ENCODE measurements around the gene LLGL2. TPM values are rescaled to one million over a fixed set of nuclear protein-coding genes. Genes with fewer than 3 reads are reported as not detected.

LLGL2 gene
- total RNA-seq, 1 donor from 2014 or later = 14.8 TPM

- peaks cover 12% of the 10 kb centered on the region for H3K4me1 Mint-ChIP-seq (ENCODE audit: low read depth, unreplicated experiment)
- H3K9me3 Mint-ChIP-seq (ENCODE audit: unreplicated experiment) = no peaks in the 10 kb centered on the region
- Histone ChIP-seq H3K27me3 (ENCODE audit: insufficient read depth, low read length) (no peaks in the 10 kb centered on the region), H3K4me1 (ENCODE audit: insufficient read depth, low read length) (peaks cover 3% of the 10 kb centered on the region), H3K9ac (ENCODE audit: low read length) (no peak overlapping the region), H2AFZ (ENCODE audit: low read depth, low read length) (no peak overlapping the region), H3K36me3 (ENCODE audit: insufficient read depth, low read length) (no peaks in the 10 kb centered on the region), H4K20me1 (ENCODE audit: insufficient read depth, low read length) (peaks cover 44% of the 10 kb centered on the region), H3K4me2 (ENCODE audit: low read length) (no peak overlapping the region), H3K79me2 (ENCODE audit: insufficient read depth, low read length) (peaks cover 15% of the 10 kb centered on the region), H3K4me3 (ENCODE audit: insufficient read depth, low read depth, low read length) (no peak overlapping the region), H3K9me3 (ENCODE audit: insufficient read depth, low read depth, low read length) (no peaks in the 10 kb centered on the region), H3K27ac (ENCODE audit: low read depth, low read length) (no peak overlapping the region)
- FAIRE-seq (no peak), DNase-seq (ENCODE audit: low read depth) (no peak)
- no peak overlapping the region for H3K27ac Mint-ChIP-seq (ENCODE audit: unreplicated experiment)
- H3K27me3 Mint-ChIP-seq (ENCODE audit: low read depth, unreplicated experiment) = no peaks in the 10 kb centered on the region
- H3K36me3 Mint-ChIP-seq (ENCODE audit: low read depth, unreplicated experiment) = peaks cover 7% of the 10 kb centered on the region
- TF ChIP-seq, protein P1, sequence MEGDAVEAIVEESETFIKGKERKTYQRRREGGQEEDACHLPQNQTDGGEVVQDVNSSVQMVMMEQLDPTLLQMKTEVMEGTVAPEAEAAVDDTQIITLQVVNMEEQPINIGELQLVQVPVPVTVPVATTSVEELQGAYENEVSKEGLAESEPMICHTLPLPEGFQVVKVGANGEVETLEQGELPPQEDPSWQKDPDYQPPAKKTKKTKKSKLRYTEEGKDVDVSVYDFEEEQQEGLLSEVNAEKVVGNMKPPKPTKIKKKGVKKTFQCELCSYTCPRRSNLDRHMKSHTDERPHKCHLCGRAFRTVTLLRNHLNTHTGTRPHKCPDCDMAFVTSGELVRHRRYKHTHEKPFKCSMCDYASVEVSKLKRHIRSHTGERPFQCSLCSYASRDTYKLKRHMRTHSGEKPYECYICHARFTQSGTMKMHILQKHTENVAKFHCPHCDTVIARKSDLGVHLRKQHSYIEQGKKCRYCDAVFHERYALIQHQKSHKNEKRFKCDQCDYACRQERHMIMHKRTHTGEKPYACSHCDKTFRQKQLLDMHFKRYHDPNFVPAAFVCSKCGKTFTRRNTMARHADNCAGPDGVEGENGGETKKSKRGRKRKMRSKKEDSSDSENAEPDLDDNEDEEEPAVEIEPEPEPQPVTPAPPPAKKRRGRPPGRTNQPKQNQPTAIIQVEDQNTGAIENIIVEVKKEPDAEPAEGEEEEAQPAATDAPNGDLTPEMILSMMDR (IDR thresholded peaks at IDR 0.05; ENCODE audit: insufficient read depth, low read depth, low read length) = no peak
- no peak for TF ChIP-seq EZH2 (IDR thresholded peaks at IDR 0.05; ENCODE audit: insufficient read depth, low read length)
- H3K4me3 Mint-ChIP-seq (ENCODE audit: unreplicated experiment) = no peak overlapping the region
Measured at GRCh38 chr17:75482098-75482942, 43.2 kb upstream of the LLGL2 start.

DNA sequence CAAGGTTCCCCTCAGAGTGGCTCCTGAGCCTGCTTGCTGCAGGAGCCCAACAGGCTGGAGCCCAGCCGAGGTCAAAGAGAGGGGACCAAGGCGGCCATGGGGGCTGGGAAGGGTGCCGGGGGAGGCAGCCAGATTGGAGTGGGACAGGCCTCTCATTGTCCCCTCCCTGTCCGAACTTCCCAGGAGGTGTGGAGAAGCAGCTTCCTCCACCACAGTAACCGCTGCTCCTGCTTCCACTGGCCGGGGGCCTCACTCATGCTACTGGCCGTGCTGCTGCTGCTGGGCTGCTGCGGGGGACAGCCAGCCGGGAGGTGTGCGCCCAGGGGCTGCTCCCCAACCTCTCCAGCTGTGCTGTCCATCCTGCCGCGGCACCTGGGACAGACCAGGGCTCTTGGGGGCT, 39.8 kb upstream of the LLGL2 start:
- Histone ChIP-seq H3K9me3 (ENCODE audit: insufficient read depth, low read depth, low read length) (no peaks in the 10 kb centered on the region), H2AFZ (ENCODE audit: low read depth, low read length) (no peak overlapping the region), H3K79me2 (ENCODE audit: insufficient read depth, low read length) (peaks cover 8% of the 10 kb centered on the region), H3K4me1 (ENCODE audit: insufficient read depth, low read length) (peaks cover 9% of the 10 kb centered on the region), H3K4me2 (ENCODE audit: low read length) (no peak overlapping the region), H3K9ac (ENCODE audit: low read length) (no peak overlapping the region), H3K27me3 (ENCODE audit: insufficient read depth, low read length) (no peaks in the 10 kb centered on the region), H4K20me1 (ENCODE audit: insufficient read depth, low read length) (peaks cover 37% of the 10 kb centered on the region), H3K27ac (ENCODE audit: low read depth, low read length) (no peak overlapping the region), H3K4me3 (ENCODE audit: insufficient read depth, low read depth, low read length) (no peak overlapping the region), H3K36me3 (ENCODE audit: insufficient read depth, low read length) (no peaks in the 10 kb centered on the region)
- FAIRE-seq = no peak
- H3K36me3 Mint-ChIP-seq (ENCODE audit: low read depth, unreplicated experiment) = peaks cover 11% of the 10 kb centered on the region
- no peak for DNase-seq (ENCODE audit: low read depth)
- peaks cover 2% of the 10 kb centered on the region for H3K9me3 Mint-ChIP-seq (ENCODE audit: unreplicated experiment)
- H3K27me3 Mint-ChIP-seq (ENCODE audit: low read depth, unreplicated experiment) = no peaks in the 10 kb centered on the region
- H3K27ac Mint-ChIP-seq (ENCODE audit: unreplicated experiment) = no peak overlapping the region
- no peak overlapping the region for H3K4me3 Mint-ChIP-seq (ENCODE audit: unreplicated experiment)
- no peak for TF ChIP-seq EZH2 (IDR thresholded peaks at IDR 0.05; ENCODE audit: insufficient read depth, low read length)
- peaks cover 8% of the 10 kb centered on the region for H3K4me1 Mint-ChIP-seq (ENCODE audit: low read depth, unreplicated experiment)

DNA sequence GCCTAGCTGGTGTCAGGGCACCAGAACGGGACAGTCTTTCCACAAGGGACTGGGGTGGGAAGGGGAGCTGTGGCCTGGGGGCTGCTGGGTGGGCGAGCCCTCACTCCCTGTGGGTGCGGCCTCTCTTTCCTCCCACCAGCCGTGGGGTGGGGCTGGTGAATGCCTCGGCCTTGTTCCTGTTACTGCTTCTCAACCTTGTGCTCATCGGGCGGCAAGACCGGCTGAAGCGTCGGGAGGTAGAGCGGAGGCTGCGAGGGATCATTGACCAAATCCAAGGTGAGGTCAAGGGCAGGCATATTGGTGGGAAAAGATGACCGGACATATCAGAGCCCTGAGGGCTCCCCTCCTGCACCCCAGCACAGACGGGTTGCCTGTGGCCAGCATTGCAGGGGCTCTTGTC, 39.3 kb upstream of the LLGL2 start:
- H4K20me1 ChIP-seq (ENCODE audit: insufficient read depth, low read length) = peaks cover 33% of the 10 kb centered on the region
- no peak overlapping the region for H2AFZ ChIP-seq (ENCODE audit: low read depth, low read length)
- H3K4me1 ChIP-seq (ENCODE audit: insufficient read depth, low read length) = peaks cover 9% of the 10 kb centered on the region
- no peaks in the 10 kb centered on the region for H3K36me3 ChIP-seq (ENCODE audit: insufficient read depth, low read length)
- Mint-ChIP-seq H3K27me3 (ENCODE audit: low read depth, unreplicated experiment) (no peaks in the 10 kb centered on the region), H3K36me3 (ENCODE audit: low read depth, unreplicated experiment) (peaks cover 11% of the 10 kb centered on the region), H3K4me1 (ENCODE audit: low read depth, unreplicated experiment) (peaks cover 8% of the 10 kb centered on the region), H3K27ac (ENCODE audit: unreplicated experiment) (peak overlapping the region; percentile 47), H3K4me3 (ENCODE audit: unreplicated experiment) (no peak overlapping the region), H3K9me3 (ENCODE audit: unreplicated experiment) (peaks cover 2% of the 10 kb centered on the region)
- H3K79me2 ChIP-seq (ENCODE audit: insufficient read depth, low read length) = peaks cover 5% of the 10 kb centered on the region
- FAIRE-seq (no peak), DNase-seq (ENCODE audit: low read depth) (no peak)
- no peaks in the 10 kb centered on the region for H3K9me3 ChIP-seq (ENCODE audit: insufficient read depth, low read depth, low read length)
- H3K9ac ChIP-seq (ENCODE audit: low read length) = no peak overlapping the region
- no peak overlapping the region for H3K4me3 ChIP-seq (ENCODE audit: insufficient read depth, low read depth, low read length)
- no peak for TF ChIP-seq EZH2 (IDR thresholded peaks at IDR 0.05; ENCODE audit: insufficient read depth, low read length)
- TF ChIP-seq, protein P1 (IDR thresholded peaks at IDR 0.05; ENCODE audit: insufficient read depth, low read depth, low read length) = no peak
- no peak overlapping the region for H3K4me2 ChIP-seq (ENCODE audit: low read length)
- H3K27me3 ChIP-seq (ENCODE audit: insufficient read depth, low read length) = no peaks in the 10 kb centered on the region
- no peak overlapping the region for H3K27ac ChIP-seq (ENCODE audit: low read depth, low read length)

Measured in astrocyte (in vitro differentiated cells and primary cell).